NCI-H1694 (cell line): ENCODE measurements around the gene SLC24A5.

Experiments used
- DNase-seq: peaks from one replicate; lab custom pipeline; 2025; lab: John Stamatoyannopoulos, UW

The SLC24A5 gene

GRCh38 chr15:48112242-48112641 is 8.5 kb upstream of the SLC24A5 start:
- peak; percentile 56 for DNase-seq

GRCh38 chr15:48119277-48119676 is 1.5 kb upstream of the SLC24A5 start:
- no peak for DNase-seq

- DNase-seq, result no peak
Measured at GRCh38 chr15:48121849-48122248, 1.1 kb downstream of the SLC24A5 start.

GRCh38 chr15:48126667-48127355 is 6.0 kb downstream of the SLC24A5 start:
- DNase-seq, result no peak

GRCh38 chr15:48131324-48131723 is 10.5 kb downstream of the SLC24A5 start:
- no peak for DNase-seq

- DNase-seq, result no peak
Measured at GRCh38 chr15:48132874-48133273, 12.1 kb downstream of the SLC24A5 start.

GRCh38 chr15:48143856-48144255 is 23.1 kb downstream of the SLC24A5 start:
- DNase-seq, result no peak

- no peak for DNase-seq
Measured at GRCh38 chr15:48144889-48145288, 24.1 kb downstream of the SLC24A5 start.

- no peak for DNase-seq
Measured at GRCh38 chr15:48145923-48146322, 25.1 kb downstream of the SLC24A5 start.

- DNase-seq, result no peak
Measured at GRCh38 chr15:48147358-48147757, 26.6 kb downstream of the SLC24A5 start.

GRCh38 chr15:48149858-48150257 is 29.1 kb downstream of the SLC24A5 start:
- DNase-seq, result no peak

GRCh38 chr15:48153526-48153925 is 32.7 kb downstream of the SLC24A5 start:
- DNase-seq, result no peak

- no peak for DNase-seq
Measured at GRCh38 chr15:48168616-48169015, 47.8 kb downstream of the SLC24A5 start.

- no peak for DNase-seq
Measured at GRCh38 chr15:48170981-48171380, 50.2 kb downstream of the SLC24A5 start.

GRCh38 chr15:48175126-48175525 is 54.3 kb downstream of the SLC24A5 start:
- DNase-seq, result no peak

GRCh38 chr15:48176112-48176511 is 55.3 kb downstream of the SLC24A5 start:
- DNase-seq, result no peak

GRCh38 chr15:48176957-48177356 is 56.2 kb downstream of the SLC24A5 start:
- no peak for DNase-seq

- peak; percentile 47 for DNase-seq
Measured at GRCh38 chr15:48177383-48177765, 56.6 kb downstream of the SLC24A5 start.

- peak; percentile 26 for DNase-seq
Measured at GRCh38 chr15:48177766-48178647, 57.2 kb downstream of the SLC24A5 start, which contains the start of gene MYEF2. Gene MYEF2 (minus strand): TSS chr15:48178295. CDS start chr15:48178237, 58 bp downstream.

GRCh38 chr15:48178648-48178931 is 57.8 kb downstream of the SLC24A5 start:
- DNase-seq, result no peak

GRCh38 chr15:48182749-48183148 is 62.0 kb downstream of the SLC24A5 start:
- DNase-seq, result no peak

GRCh38 chr15:48185529-48185928 is 64.7 kb downstream of the SLC24A5 start:
- DNase-seq, result no peak

- no peak for DNase-seq
Measured at GRCh38 chr15:48186271-48186670, 65.5 kb downstream of the SLC24A5 start.
